ENCODE results near the gene PRKX. TPM values are rescaled to one million over a fixed set of nuclear protein-coding genes. Genes with fewer than 3 reads are reported as not detected.
"Not testable (repeated sequence)": the region's sequence is repeated elsewhere in the genome, so short reads cannot be mapped to it uniquely, and the experiment has no call there.

Gene PRKX
- total and polyA plus RNA-seq, 5 donors: 1.6 to 6.4 (median 4.3) TPM

GRCh38 chrX:3707673-3708274 is 5.7 kb downstream of the PRKX start:
- WGBS: 88% methylated on average over 7 of the region's 8 CpGs
- H3K9me3 ChIP-seq (ENCODE audit: control insufficient read depth, low read length); H3K4me1 ChIP-seq (ENCODE audit: control insufficient read depth, insufficient read depth, low read length); DNase-seq; H3K27ac ChIP-seq (ENCODE audit: low read length); H3K4me3 ChIP-seq (ENCODE audit: low read length); ATAC-seq; H3K27me3 ChIP-seq (ENCODE audit: control insufficient read depth, insufficient read depth); intact Hi-C loops (cut with DNase I): not testable (repeated sequence)

- ATAC-seq (no peak), DNase-seq (no peak)
- Histone ChIP-seq H3K4me1 (ENCODE audit: control insufficient read depth, insufficient read depth, low read length) (peaks cover 1% of the 10 kb centered on the region), H3K27ac (ENCODE audit: low read length) (no peak overlapping the region), H3K4me3 (ENCODE audit: low read length) (no peak overlapping the region), H3K27me3 (ENCODE audit: control insufficient read depth, insufficient read depth) (no peaks in the 10 kb centered on the region), H3K9me3 (ENCODE audit: control insufficient read depth, low read length) (no peaks in the 10 kb centered on the region)
- 93% methylated on average over 11 of the region's 11 CpGs for WGBS
- intact Hi-C loops (cut with DNase I): no loop called here
Observed at GRCh38 chrX:3706481-3706880, 7.0 kb downstream of the PRKX start.

DNA sequence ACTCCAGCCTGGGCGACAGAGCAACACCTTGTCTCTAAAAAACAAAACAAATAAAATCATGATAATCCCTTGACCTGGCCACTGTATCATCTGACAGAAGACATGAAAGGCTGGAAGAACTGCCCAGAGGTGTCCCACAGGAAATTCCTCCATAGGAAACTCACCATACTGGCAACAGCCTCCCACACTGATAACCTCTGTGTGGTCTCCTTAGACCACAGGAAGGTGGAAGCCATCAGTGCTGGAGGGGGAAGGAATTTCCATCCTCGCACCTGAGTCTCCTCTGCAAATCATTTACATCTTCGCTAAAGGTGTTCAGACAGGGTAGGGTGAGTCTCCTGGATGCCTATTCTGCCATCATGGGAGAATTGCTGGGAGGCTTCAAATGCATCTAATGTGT is 10.2 kb downstream of the PRKX start:
- H3K4me3 ChIP-seq (ENCODE audit: low read length); H3K27ac ChIP-seq (ENCODE audit: low read length); intact Hi-C loops (cut with DNase I); H3K4me1 ChIP-seq (ENCODE audit: control insufficient read depth, insufficient read depth, low read length); H3K9me3 ChIP-seq (ENCODE audit: control insufficient read depth, low read length); ATAC-seq; DNase-seq; H3K27me3 ChIP-seq (ENCODE audit: control insufficient read depth, insufficient read depth): not testable (repeated sequence)
- WGBS: 88% methylated on average over 3 of the region's 3 CpGs

GRCh38 chrX:3702095-3702494 is 11.4 kb downstream of the PRKX start:
- H3K27me3 ChIP-seq (ENCODE audit: control insufficient read depth, insufficient read depth); H3K4me3 ChIP-seq (ENCODE audit: low read length); DNase-seq; H3K9me3 ChIP-seq (ENCODE audit: control insufficient read depth, low read length); H3K27ac ChIP-seq (ENCODE audit: low read length); H3K4me1 ChIP-seq (ENCODE audit: control insufficient read depth, insufficient read depth, low read length); intact Hi-C loops (cut with DNase I); ATAC-seq: not testable (repeated sequence)
- 47% methylated on average over 3 of the region's 3 CpGs for WGBS

GRCh38 chrX:3701445-3701928 is 12.0 kb downstream of the PRKX start:
- H3K27me3 ChIP-seq (ENCODE audit: control insufficient read depth, insufficient read depth); H3K9me3 ChIP-seq (ENCODE audit: control insufficient read depth, low read length); intact Hi-C loops (cut with DNase I); H3K4me3 ChIP-seq (ENCODE audit: low read length); H3K4me1 ChIP-seq (ENCODE audit: control insufficient read depth, insufficient read depth, low read length); ATAC-seq; H3K27ac ChIP-seq (ENCODE audit: low read length); DNase-seq: not testable (repeated sequence)
- WGBS: 88% methylated on average over 10 of the region's 10 CpGs

- no peaks in the 10 kb centered on the region for H3K27me3 ChIP-seq (ENCODE audit: control insufficient read depth, insufficient read depth)
- no peak for DNase-seq
- H3K27ac ChIP-seq (ENCODE audit: low read length): peak overlapping the region; percentile 64
- no peaks in the 10 kb centered on the region for H3K9me3 ChIP-seq (ENCODE audit: control insufficient read depth, low read length)
- WGBS: 28% methylated on average over 9 of the region's 9 CpGs
- peak in 1 of 2 donors; percentile 26 for ATAC-seq
- H3K4me1 ChIP-seq (ENCODE audit: control insufficient read depth, insufficient read depth, low read length): no peaks in the 10 kb centered on the region
- intact Hi-C loops (cut with DNase I): no loop called here
- H3K4me3 ChIP-seq (ENCODE audit: low read length): peak overlapping the region; percentile 44
Observed at GRCh38 chrX:3699821-3700381, 13.5 kb downstream of the PRKX start.

- Histone ChIP-seq H3K9me3 (ENCODE audit: control insufficient read depth, low read length) (no peaks in the 10 kb centered on the region), H3K4me1 (ENCODE audit: control insufficient read depth, insufficient read depth, low read length) (no peaks in the 10 kb centered on the region), H3K27me3 (ENCODE audit: control insufficient read depth, insufficient read depth) (no peaks in the 10 kb centered on the region), H3K4me3 (ENCODE audit: low read length) (no peak overlapping the region), H3K27ac (ENCODE audit: low read length) (peak overlapping the region; percentile 26)
- 46% methylated on average over 16 of the region's 16 CpGs for WGBS
- ATAC-seq: peak; percentile 85 to 88
- peak in 2 of 3 donors; percentile 35 to 62 for DNase-seq
- intact Hi-C loops (cut with DNase I): no loop called here
Observed at GRCh38 chrX:3697701-3698279, 15.7 kb downstream of the PRKX start.

GRCh38 chrX:3697220-3697684 is 16.2 kb downstream of the PRKX start:
- intact Hi-C loops (cut with DNase I): no loop called here
- H3K4me3 ChIP-seq (ENCODE audit: low read length): no peak overlapping the region
- peak in 1 of 2 donors; percentile 55 for ATAC-seq

GRCh38 chrX:3695536-3695935 is 17.9 kb downstream of the PRKX start:
- no peaks in the 10 kb centered on the region for H3K27me3 ChIP-seq (ENCODE audit: control insufficient read depth, insufficient read depth)
- DNase-seq: no peak
- ATAC-seq: no peak
- no peaks in the 10 kb centered on the region for H3K9me3 ChIP-seq (ENCODE audit: control insufficient read depth, low read length)
- no peak overlapping the region for H3K4me3 ChIP-seq (ENCODE audit: low read length)
- WGBS: 95% methylated on average over 5 of the region's 5 CpGs
- no peaks in the 10 kb centered on the region for H3K4me1 ChIP-seq (ENCODE audit: control insufficient read depth, insufficient read depth, low read length)
- H3K27ac ChIP-seq (ENCODE audit: low read length): no peak overlapping the region
- intact Hi-C loops (cut with DNase I): no loop called here

More at GRCh38 chrX:3697220-3697684, 16.2 kb downstream of the PRKX start:
- Histone ChIP-seq H3K27me3 (ENCODE audit: control insufficient read depth, insufficient read depth) (no peaks in the 10 kb centered on the region), H3K4me1 (ENCODE audit: control insufficient read depth, insufficient read depth, low read length) (no peaks in the 10 kb centered on the region), H3K27ac (ENCODE audit: low read length) (peak overlapping the region; percentile 26), H3K9me3 (ENCODE audit: control insufficient read depth, low read length) (no peaks in the 10 kb centered on the region)
- WGBS: 64% methylated on average over 9 of the region's 9 CpGs
- DNase-seq: no peak

GRCh38 chrX:3690140-3690539 is 23.3 kb downstream of the PRKX start:
- no peaks in the 10 kb centered on the region for H3K27me3 ChIP-seq (ENCODE audit: control insufficient read depth, insufficient read depth)
- no peak for ATAC-seq
- no peaks in the 10 kb centered on the region for H3K9me3 ChIP-seq (ENCODE audit: control insufficient read depth, low read length)
- intact Hi-C loops (cut with DNase I): no loop called here
- H3K4me3 ChIP-seq (ENCODE audit: low read length): no peak overlapping the region
- DNase-seq: no peak
- 70% methylated on average over 3 of the region's 3 CpGs for WGBS
- no peak overlapping the region for H3K27ac ChIP-seq (ENCODE audit: low read length)
- no peaks in the 10 kb centered on the region for H3K4me1 ChIP-seq (ENCODE audit: control insufficient read depth, insufficient read depth, low read length)

GRCh38 chrX:3683236-3683635 is 30.2 kb downstream of the PRKX start:
- ATAC-seq; DNase-seq; H3K27me3 ChIP-seq (ENCODE audit: control insufficient read depth, insufficient read depth); H3K27ac ChIP-seq (ENCODE audit: low read length); H3K9me3 ChIP-seq (ENCODE audit: control insufficient read depth, low read length); H3K4me3 ChIP-seq (ENCODE audit: low read length); H3K4me1 ChIP-seq (ENCODE audit: control insufficient read depth, insufficient read depth, low read length); intact Hi-C loops (cut with DNase I): not testable (repeated sequence)
- WGBS: 96% methylated on average over 7 of the region's 7 CpGs

All from right cardiac atrium (tissue), 5 donors.